HT-29 (cell line): ENCODE results near the gene MASP2. TPM values are rescaled to one million over a fixed set of nuclear protein-coding genes. Genes with fewer than 3 reads are reported as not detected.
"Not testable (repeated sequence)": the region's sequence is repeated elsewhere in the genome, so short reads cannot be mapped to it uniquely, and the experiment has no call there.

Experiments used
- DNase-seq: peaks from one replicate; pipeline ENCODE4 v3.0.0-alpha.2; 2015; ENCODE audit warnings: low spot score
- total RNA-seq: library from RNA; depleted of rRNA; stranded (reverse); fragments of >200 nt; shearing (Covaris generic); gene quantifications from 2 replicates; pipeline ENCODE4 v1.2.3, GENCODE V29; 2014; rRNA removed

Gene MASP2
- total RNA-seq, 1 experiment from 2014 or later, result 0.18 TPM

DNA sequence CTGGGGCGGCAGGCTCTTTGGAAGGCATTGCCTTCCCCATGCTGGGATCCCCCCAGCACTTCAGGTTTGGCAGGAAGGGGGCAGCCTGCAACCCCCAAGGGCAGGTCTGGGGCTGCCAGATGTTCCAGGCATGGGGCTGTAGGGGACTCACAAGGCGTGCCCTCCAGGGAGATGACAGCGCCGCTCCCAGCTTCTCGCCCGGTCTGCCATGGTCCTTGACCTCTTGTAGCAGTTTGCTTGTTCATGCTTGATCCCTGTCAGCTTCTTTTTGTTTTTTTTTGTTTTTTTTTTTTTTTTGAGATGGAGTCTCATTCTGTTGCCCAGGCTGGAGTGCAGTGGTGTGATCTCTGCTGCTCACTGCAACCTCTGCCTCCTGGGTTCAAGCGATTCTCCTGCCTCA lies 56.2 kb downstream of the MASP2 start:
- no peak for DNase-seq

DNA sequence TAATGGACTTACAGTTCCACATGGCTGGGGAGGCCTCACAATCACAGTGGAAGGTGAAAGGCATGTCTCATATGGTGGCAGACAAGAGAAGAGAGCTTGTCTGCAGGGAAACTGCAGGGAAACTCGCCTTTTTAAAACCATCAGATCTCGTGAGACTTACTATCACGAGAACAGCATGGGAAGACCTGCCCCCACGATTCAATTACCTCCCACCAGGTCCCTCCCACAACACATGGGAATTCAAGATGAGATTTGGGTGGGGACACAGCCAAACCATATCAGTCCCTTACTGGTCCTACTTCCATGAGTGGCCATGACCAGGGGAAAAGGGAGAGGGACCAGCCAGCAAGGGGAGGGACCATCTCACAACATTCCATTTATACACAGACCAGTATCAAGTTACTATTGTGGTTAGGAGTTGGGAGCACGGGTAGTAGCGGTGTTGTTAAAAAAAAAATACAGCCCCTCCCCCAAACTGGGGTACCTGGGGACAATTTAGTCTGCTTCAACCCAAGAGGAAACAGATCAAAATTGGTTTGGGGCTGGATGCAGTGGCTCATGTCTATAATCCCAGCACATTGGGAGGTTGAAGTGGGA lies 57.0 kb downstream of the MASP2 start:
- DNase-seq, result not testable (repeated sequence)

DNA sequence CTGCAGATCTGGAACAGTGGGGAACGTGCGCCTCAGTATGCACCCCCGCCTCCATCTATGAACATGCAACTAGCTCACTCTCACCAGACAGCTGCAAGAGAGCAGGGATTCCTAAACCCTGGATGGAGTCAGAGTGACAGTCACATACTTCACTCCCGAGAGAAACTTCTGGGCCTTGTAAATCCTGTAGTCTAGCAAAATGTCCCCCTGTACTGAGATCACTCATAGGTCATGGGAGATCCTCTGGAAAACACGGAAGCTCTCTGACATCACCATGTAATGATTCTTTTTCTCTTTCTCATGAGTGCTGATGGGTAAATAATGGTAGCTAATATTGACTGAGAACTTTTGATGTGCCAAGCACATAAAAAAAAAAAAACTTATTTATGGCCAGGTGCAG lies 57.9 kb downstream of the MASP2 start:
- no peak for DNase-seq

DNA sequence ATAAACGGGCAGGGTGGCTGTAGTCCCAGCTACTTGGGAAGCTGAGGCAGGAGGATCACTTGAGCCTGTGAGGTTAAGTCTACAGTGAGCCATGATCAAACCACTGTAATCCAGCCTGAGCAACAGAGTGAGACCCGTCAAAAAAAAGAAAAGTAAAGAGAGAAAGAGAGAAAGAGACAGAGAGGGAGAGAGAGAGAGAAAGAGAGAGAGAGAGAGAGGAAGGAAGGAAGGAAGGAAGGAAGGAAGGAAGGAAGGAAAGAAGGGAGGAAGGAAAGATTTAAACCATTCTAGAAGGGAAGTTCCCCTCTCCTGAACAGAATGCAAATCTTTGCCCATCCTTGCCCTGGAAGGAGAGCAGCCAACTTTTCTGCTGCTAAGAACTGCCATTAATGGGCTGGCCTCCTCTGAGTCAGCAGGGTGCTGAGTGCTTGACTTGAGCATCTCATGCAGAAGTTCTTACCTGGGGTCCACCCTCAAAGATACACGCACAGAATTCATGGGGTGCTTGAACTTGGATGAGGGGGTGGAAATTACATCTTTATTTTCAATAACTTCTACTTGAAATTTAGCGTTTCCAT lies 59.1 kb downstream of the MASP2 start:
- no peak for DNase-seq

DNA sequence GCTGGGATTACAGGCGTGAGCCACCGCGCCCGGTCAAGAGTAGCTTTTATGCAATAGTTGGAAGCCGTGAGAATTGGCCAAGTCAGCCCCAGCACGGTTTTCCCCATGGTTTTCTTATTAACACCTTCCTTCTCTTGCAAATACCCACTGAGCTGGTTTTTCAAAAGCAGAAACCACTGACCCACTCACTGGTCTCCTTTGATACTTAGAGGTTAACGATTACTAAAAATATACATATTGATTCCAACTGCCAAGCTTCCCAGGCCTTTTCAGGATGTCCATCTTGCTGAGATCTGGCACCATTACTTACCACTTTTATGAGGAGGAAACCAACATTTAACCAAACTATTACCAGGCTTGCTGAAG lies 60.5 kb downstream of the MASP2 start:
- DNase-seq, result no peak

DNA sequence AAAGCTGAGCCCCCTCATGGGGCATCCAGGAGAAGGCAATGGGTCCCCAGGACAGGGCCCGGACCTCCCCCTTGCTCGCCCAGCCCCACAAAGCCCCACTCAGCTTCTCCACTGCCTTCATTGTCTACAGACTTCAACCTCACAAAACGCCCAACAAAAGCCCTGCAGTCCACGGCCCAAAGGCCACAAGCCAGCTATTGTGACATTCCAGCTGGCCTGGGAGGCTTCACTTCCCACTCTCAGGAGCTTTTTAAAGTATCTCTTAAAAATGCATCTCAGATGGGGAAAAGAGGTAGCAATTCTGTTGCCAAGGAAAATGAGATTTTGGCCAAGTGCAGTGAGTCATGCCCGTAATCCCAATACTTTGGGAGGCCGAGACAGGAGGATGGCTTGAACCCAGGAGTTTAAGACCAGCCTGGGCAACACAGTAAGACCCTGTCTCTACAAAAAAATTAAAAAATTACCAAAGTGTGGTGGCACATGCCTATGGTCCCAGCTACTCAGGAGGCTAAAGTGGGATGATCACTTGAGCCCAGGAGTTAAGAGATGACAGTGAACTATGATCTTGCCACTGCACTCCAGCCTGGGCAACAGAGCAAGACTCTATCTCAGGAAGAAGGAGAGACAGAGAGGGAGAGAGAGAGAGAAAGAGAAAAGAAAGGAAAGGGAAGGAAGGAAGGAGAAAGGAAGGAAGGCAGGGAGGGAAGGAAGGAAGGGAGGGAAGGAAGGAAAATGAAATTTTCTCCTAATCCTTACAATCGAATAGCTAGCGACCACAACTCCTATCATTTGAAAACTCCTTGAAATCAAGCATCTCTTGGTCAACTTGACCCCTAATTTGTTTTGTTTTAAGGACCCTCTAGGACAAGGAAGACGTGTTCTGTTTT lies 66.0 kb downstream of the MASP2 start:
- no peak for DNase-seq

DNA sequence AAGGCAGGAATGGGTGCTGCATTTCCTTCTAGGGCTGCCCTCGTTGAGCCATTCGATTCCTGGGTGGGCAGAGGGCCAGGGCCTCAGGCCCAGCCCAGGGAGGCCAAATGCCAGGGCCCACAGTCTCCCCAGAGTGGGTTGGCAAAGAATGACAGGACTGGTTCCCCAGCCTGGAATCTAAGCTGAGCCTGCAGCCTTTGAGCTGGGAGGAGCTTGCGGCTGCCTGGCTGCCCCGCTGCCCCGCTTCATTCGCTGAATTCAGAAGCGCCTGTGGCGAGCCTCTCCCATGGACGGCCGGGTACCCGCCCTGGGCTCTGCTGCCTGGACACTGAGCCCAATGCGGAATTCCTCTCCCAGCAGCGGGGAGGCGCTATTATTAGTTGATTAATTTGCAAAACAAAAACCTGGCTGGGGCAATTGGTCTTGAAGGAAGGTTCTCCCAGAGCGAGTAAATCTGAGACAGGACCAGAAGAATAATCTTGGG lies 66.9 kb downstream of the MASP2 start:
- DNase-seq, result peak; percentile 69

DNA sequence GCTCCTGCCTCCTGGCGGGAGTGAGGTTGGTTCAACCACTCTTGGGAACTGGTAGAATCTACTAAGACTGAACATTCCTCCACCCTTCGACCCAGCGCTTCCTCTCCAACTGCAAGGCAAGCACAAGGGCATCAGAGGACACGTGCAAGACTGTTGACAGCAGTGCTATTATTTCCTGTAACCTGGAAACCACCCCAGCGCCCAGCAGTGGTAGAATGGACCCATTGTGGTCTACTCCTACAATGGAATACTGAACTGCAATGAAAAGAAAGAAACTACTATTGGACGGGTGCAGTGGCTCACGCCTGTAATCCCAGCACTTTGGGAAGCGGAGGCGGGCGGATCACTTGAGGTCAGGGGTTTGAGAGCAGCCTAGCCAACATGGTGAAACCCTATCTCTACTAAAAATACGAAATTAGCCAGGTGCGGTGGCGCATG lies 67.5 kb downstream of the MASP2 start:
- peak; percentile 34 for DNase-seq

DNA sequence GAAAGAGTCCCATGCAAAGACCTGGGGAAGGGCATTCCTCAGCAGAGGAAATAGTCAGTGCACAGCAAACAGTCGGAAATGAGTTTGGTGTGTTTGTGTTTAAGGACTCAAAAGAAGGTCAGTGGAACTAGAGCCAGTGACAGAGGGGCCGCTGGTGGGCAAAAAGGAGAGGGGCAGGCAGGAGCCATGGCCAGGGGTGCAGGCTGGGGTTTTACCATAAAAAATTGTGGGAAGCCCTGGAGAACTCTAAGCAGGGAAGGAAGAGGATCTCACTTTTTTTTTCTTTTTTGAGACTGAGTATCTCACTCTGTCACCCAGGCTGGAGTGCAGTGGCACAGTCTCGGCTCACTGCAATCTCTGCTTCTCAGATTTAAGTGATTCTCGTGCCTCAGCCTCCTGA lies 68.3 kb downstream of the MASP2 start:
- DNase-seq, result no peak

Other genes starting within 250 kb of the MASP2 start
- gene TARDBP, start 34.6 kb downstream of the MASP2 start, total RNA-seq, result 55.7 and 59.7 TPM in 2 replicates
- 46.6 and 70.7 TPM in 2 replicates for gene SRM, start 12.8 kb upstream of the MASP2 start, total RNA-seq
- gene EXOSC10, start 52.6 kb upstream of the MASP2 start, total RNA-seq, result 47.6 and 50.5 TPM in 2 replicates
- not detected in 2 replicates for gene ANGPTL7, start 142.1 kb upstream of the MASP2 start, total RNA-seq
- 38.0 and 42.5 TPM in 2 replicates for gene MTOR, start 215.3 kb upstream of the MASP2 start, total RNA-seq
- 15.9 and 18.1 TPM in 2 replicates for gene UBIAD1, start 226.0 kb upstream of the MASP2 start, total RNA-seq